ENCODE measurements around the gene MCCD1. TPM values are rescaled to one million over a fixed set of nuclear protein-coding genes. Genes with fewer than 3 reads are reported as not detected.
A peak's percentile ranks its signal among the peaks of the same experiment; 100 is the strongest.

Gene MCCD1
- total and polyA plus RNA-seq, 7 donors = not detected

DNA sequence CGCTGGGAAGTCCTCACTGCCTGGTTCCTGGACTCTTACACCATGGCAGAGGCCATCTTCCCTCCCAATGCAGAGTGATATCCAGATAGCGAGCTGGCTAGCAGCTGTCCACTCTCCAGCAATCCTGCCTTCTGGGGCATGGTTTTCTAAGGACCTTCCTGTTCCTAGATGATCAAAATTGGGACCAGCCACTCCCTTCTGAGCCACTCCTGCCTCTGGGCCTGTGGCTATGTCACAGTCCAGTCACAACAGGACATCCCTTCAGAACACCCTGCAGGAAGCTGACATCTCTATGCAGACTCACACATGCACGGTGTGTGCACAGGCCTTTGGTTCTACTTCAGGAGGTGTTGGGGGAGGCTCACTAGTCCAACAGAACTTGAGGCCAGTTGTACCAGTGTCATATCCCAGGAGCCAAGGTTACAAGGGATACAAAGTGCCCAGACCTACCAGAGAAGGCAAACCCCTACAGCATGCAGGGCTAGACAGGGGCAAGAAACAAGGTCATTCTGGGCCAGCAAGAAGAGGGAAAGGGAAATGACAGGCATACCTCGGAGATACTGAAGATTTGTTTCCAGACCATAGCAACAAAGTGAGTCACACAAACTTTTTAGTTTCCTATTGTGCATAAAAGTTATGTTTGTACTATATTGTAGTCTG, 2.7 kb upstream of the MCCD1 start:
- DNase-seq = no peak
- TF ChIP-seq POLR2A (IDR thresholded peaks at IDR 0.05) (no peak), EP300 (IDR thresholded peaks at IDR 0.05) (no peak), POLR2AphosphoS5 (IDR thresholded peaks at IDR 0.05) (no peak)
- no peaks in the 10 kb centered on the region for H3K4me1 ChIP-seq
- peaks cover 14 to 17% (median 16%) of the 10 kb centered on the region in 4 donors for H3K36me3 ChIP-seq
- no peaks in the 10 kb centered on the region for H3K27me3 ChIP-seq
- intact Hi-C loops (cut with DNase I) = no loop called here
- H3K9me3 ChIP-seq = no peaks in the 10 kb centered on the region
- H3K4me3 ChIP-seq = no peak overlapping the region
- WGBS, 2 donors = 73 to 79% methylated on average over 4 of the region's 4 CpGs
- H3K27ac ChIP-seq = no peak overlapping the region

DNA sequence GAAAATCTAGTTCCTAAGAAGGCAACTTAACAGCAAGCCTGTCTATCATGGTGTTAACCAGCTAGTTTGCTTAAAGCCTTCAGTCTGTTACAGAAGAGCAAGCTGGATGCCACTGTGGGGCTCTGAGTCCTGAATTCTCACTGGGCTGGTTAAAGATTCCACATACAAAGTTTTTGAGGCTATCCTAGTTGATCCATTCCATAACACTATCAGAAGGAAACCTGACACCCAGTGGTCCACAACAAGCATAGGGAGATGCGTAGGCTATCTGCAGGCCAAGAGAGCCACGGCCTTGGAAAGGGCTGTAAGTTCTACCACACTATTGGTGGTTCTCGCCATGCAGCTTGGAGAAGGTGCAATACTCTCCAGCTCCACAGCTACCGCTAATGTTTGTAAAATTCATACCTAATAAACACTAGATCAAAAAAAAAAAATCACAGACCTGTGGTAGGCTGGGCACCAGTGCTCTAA, 420 bp upstream of the MCCD1 start:
- Histone ChIP-seq H3K9me3 (no peaks in the 10 kb centered on the region), H3K27ac (no peak overlapping the region), H3K4me3 (no peak overlapping the region), H3K27me3 (no peaks in the 10 kb centered on the region), H3K36me3 (peaks cover 18 to 40% (median 33%) of the 10 kb centered on the region in 4 donors), H3K4me1 (no peaks in the 10 kb centered on the region)
- no peak for TF ChIP-seq POLR2AphosphoS5 (IDR thresholded peaks at IDR 0.05)
- no peak for TF ChIP-seq POLR2A (IDR thresholded peaks at IDR 0.05)
- no peak for TF ChIP-seq EP300 (IDR thresholded peaks at IDR 0.05)
- TF ChIP-seq, protein P1, sequence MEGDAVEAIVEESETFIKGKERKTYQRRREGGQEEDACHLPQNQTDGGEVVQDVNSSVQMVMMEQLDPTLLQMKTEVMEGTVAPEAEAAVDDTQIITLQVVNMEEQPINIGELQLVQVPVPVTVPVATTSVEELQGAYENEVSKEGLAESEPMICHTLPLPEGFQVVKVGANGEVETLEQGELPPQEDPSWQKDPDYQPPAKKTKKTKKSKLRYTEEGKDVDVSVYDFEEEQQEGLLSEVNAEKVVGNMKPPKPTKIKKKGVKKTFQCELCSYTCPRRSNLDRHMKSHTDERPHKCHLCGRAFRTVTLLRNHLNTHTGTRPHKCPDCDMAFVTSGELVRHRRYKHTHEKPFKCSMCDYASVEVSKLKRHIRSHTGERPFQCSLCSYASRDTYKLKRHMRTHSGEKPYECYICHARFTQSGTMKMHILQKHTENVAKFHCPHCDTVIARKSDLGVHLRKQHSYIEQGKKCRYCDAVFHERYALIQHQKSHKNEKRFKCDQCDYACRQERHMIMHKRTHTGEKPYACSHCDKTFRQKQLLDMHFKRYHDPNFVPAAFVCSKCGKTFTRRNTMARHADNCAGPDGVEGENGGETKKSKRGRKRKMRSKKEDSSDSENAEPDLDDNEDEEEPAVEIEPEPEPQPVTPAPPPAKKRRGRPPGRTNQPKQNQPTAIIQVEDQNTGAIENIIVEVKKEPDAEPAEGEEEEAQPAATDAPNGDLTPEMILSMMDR (IDR thresholded peaks at IDR 0.05) = no peak
- no peak for DNase-seq
- WGBS, 2 donors = 91 to 95% methylated on average over 4 of the region's 4 CpGs
- intact Hi-C loops (cut with DNase I) = no loop called here

- intact Hi-C loops (cut with DNase I) = no loop called here
- WGBS, 2 donors = 56 to 60% methylated on average over 12 of the region's 12 CpGs
- peak in 1 of 4 donors; percentile 41 for TF ChIP-seq POLR2AphosphoS5 (IDR thresholded peaks at IDR 0.05)
- TF ChIP-seq, protein P1 (IDR thresholded peaks at IDR 0.05) = no peak
- no peaks in the 10 kb centered on the region for H3K4me1 ChIP-seq
- H3K27me3 ChIP-seq = no peaks in the 10 kb centered on the region
- H3K4me3 ChIP-seq = no peak overlapping the region
- peaks cover 25 to 52% (median 45%) of the 10 kb centered on the region in 4 donors for H3K36me3 ChIP-seq
- H3K27ac ChIP-seq = no peak overlapping the region
- H3K9me3 ChIP-seq = no peaks in the 10 kb centered on the region
- DNase-seq = no peak
Observed at GRCh38 chr6:31529329-31530150, 778 bp downstream of the MCCD1 start.

DNA sequence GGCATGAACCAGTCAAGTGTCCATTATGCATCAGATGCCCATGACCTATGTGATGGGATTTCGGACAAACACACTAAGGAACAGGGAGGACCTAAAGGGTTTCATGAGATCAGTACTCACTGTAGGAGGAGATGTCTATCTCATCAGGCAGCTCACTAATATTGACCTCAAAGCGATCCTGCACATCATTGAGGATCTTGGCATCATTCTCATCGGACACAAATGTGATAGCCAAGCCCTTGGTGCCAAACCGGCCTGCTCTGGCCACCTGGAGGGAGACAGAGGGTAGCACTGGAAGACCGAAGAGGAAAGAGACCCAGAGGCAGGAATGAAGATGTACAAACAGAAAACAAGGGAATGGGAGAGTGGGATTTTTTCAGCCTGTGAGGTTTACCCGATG, 1.9 kb downstream of the MCCD1 start:
- Histone ChIP-seq H3K36me3 (peaks cover 36 to 63% (median 56%) of the 10 kb centered on the region in 4 donors), H3K4me1 (no peaks in the 10 kb centered on the region), H3K27me3 (no peaks in the 10 kb centered on the region), H3K4me3 (no peak overlapping the region), H3K9me3 (no peaks in the 10 kb centered on the region), H3K27ac (no peak overlapping the region)
- WGBS, 2 donors = 69 to 73% methylated on average over 6 of the region's 6 CpGs
- TF ChIP-seq, protein P1 (IDR thresholded peaks at IDR 0.05) = no peak
- TF ChIP-seq POLR2A (IDR thresholded peaks at IDR 0.05) (no peak), EP300 (IDR thresholded peaks at IDR 0.05) (no peak), POLR2AphosphoS5 (IDR thresholded peaks at IDR 0.05) (no peak)
- intact Hi-C loops (cut with DNase I) = no loop called here
- DNase-seq = no peak

GRCh38 chr6:31531162-31531561, 2.4 kb downstream of the MCCD1 start:
- TF ChIP-seq POLR2AphosphoS5 (IDR thresholded peaks at IDR 0.05) (no peak), POLR2A (IDR thresholded peaks at IDR 0.05) (no peak), EP300 (IDR thresholded peaks at IDR 0.05) (no peak)
- TF ChIP-seq, protein P1 (IDR thresholded peaks at IDR 0.05) = no peak
- DNase-seq = no peak
- intact Hi-C loops (cut with DNase I) = no loop called here
- Histone ChIP-seq H3K4me3 (no peak overlapping the region), H3K27me3 (no peaks in the 10 kb centered on the region), H3K9me3 (no peaks in the 10 kb centered on the region), H3K36me3 (peaks cover 40 to 68% (median 61%) of the 10 kb centered on the region in 4 donors), H3K4me1 (no peaks in the 10 kb centered on the region), H3K27ac (no peak overlapping the region)
- WGBS, 2 donors = 88 to 92% methylated on average over 7 of the region's 7 CpGs
